Measurements from ENCODE around the gene IL3RA. TPM values are rescaled to one million over a fixed set of nuclear protein-coding genes. Genes with fewer than 3 reads are reported as not detected.
"Not testable (repeated sequence)": the region's sequence is repeated elsewhere in the genome, so short reads cannot be mapped to it uniquely, and the experiment has no call there.

The IL3RA gene
- total and polyA plus RNA-seq, 2 of the 8 experiments (the other 6 are each of a cell fraction or from before 2014, with no cell fraction given) = 0.11 TPM; not detected in 1

DNA sequence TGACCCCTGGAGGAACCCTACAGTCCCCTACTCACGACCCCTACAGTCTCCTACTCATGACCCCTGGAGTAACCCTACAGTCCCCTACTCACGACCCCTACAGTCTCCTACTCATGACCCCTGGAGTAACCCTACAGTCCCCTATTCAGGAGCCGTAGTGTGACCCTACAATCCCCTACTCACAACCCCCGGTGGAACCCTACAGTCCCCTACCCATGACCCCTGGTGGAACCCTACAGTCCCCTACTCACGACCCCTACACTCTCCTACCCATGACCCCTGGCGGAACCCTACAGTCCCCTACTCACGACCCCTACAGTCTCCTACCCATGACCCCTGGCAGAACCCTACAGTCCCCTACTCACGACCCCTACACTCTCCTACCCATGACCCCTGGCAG, 39.0 kb upstream of the IL3RA start:
- H3K27me3 ChIP-seq (replicated peaks in 1 of 4; ENCODE audit: control insufficient read depth in 3 of 4, extremely low read depth in 1 of 4, insufficient read depth in 3 of 4, low read length in 3 of 4); H3K18ac ChIP-seq (ENCODE audit: extremely low read depth, low read length); H2BK5ac ChIP-seq (ENCODE audit: low read depth, low read length); H2AFZ ChIP-seq (ENCODE audit: low read length); H3K27ac ChIP-seq (ENCODE audit: low read depth, low read length); H2BK12ac ChIP-seq (ENCODE audit: low read depth, low read length); FAIRE-seq; H3K4me2 ChIP-seq (ENCODE audit: insufficient read depth in 1 of 2, low read depth in 2 of 2, low read length in 2 of 2); H3K9me3 ChIP-seq (ENCODE audit: insufficient read depth in 2 of 2, low read depth in 1 of 2, low read length in 1 of 2); H3K56ac ChIP-seq (replicated peaks; ENCODE audit: insufficient read length, low read depth, low read length); H3K9ac ChIP-seq (replicated peaks in 1 of 4; ENCODE audit: extremely low read depth in 1 of 4, low read depth in 3 of 4, low read length in 3 of 4); CTCF ChIA-PET (ENCODE audit: partially characterized antibody); H3K4ac ChIP-seq (replicated peaks; ENCODE audit: insufficient read length, low read depth, low read length); H2BK15ac ChIP-seq (ENCODE audit: low read length); H3K79me2 ChIP-seq (ENCODE audit: control insufficient read depth in 1 of 2, insufficient read depth in 2 of 2, low read length in 2 of 2); H2BK120ac ChIP-seq (replicated peaks; ENCODE audit: low read depth, low read length); H4K20me1 ChIP-seq (replicated peaks in 1 of 2; ENCODE audit: control insufficient read depth in 1 of 2, insufficient read depth in 2 of 2, low read length in 2 of 2); H3K79me1 ChIP-seq (ENCODE audit: low read depth, low read length); H2AK5ac ChIP-seq (ENCODE audit: low read depth, low read length); H3K4me1 ChIP-seq (replicated peaks in 1 of 4; ENCODE audit: control insufficient read depth in 3 of 4, insufficient read depth in 4 of 4, low read length in 3 of 4); H3K23ac ChIP-seq (ENCODE audit: insufficient read length); H4K5ac ChIP-seq (ENCODE audit: insufficient read length, low read depth, low read length); POLR2A ChIA-PET (ENCODE audit: partially characterized antibody); H3K23me2 ChIP-seq (ENCODE audit: low read depth, low read length); H4K8ac ChIP-seq (ENCODE audit: extremely low read depth, insufficient read depth, low read length); H3K4me3 ChIP-seq (ENCODE audit: extremely low read depth in 1 of 4, insufficient read depth in 2 of 4, low read depth in 3 of 4, low read length in 4 of 4); H4K91ac ChIP-seq (replicated peaks; ENCODE audit: insufficient read length, low read length); DNase-seq (ENCODE audit: low read depth in 1 of 2, low spot score in 2 of 2); H2BK20ac ChIP-seq (ENCODE audit: low read length); H3K14ac ChIP-seq (ENCODE audit: insufficient read length); H3K36me3 ChIP-seq (ENCODE audit: control insufficient read depth in 2 of 4, insufficient read depth in 4 of 4, low read length in 3 of 4): not testable (repeated sequence)
- 78% methylated on average over 5 of the region's 8 CpGs; no CpG with 5 or more reads in 1 of the 2 experiments for WGBS, 2 experiments (ENCODE audit: extremely low coverage in 1 of 2, insufficient coverage in 1 of 2, insufficient read length in 1 of 2, insufficient replicate concordance in 2 of 2, low coverage in 1 of 2, low lambda C conversion rate in 2 of 2, missing lambda C conversion rate in 1 of 2)

Data from H1 (cell line).